H1 (cell line): ENCODE results near the gene P2RY14. TPM values are rescaled to one million over a fixed set of nuclear protein-coding genes. Genes with fewer than 3 reads are reported as not detected.

Source experiments
- CTCF ChIA-PET: fragments of 300-600 bp; sonication (Branson Sonifier 250); formaldehyde crosslinking; loops from one replicate; lab custom pipeline; 2021; ENCODE audit not compliant: partially characterized antibody; lab: Charles Lee
- POLR2A ChIA-PET: fragments of 300-600 bp; sonication (Branson Sonifier 250); formaldehyde crosslinking; loops from one replicate; lab custom pipeline; 2021; ENCODE audit warnings: inconsistent platforms; ENCODE audit not compliant: partially characterized antibody; lab: Charles Lee
- DNase-seq, 2 experiments: peaks; one replicate each; pipeline versions ENCODE4 v3.0.0 to v3.0.0-alpha.2; 2010 to 2022; ENCODE audit warnings: low spot score in 2 of 2, low read depth in 1 of 2, mixed read lengths in 1 of 2
- FAIRE-seq: peaks from 2 replicates; lab custom pipeline; 2011; peaks lifted over from hg19 to GRCh38; lab: Jason Lieb, UNC
- H2AFZ ChIP-seq: 2 replicates; pipeline ENCODE4 v1.8.1; 2012; ENCODE audit warnings: low read length, inconsistent platforms
- H2AK5ac ChIP-seq: 2 replicates; pipeline ENCODE4 v1.6.1; 2013; ENCODE audit warnings: low read depth, low read length
- H2BK120ac ChIP-seq: replicated peaks from 2 replicates; pipeline ENCODE3; 2013; ENCODE audit warnings: low read depth, low read length, inconsistent platforms
- H2BK12ac ChIP-seq: 2 replicates; pipeline ENCODE4 v1.6.1; 2013; ENCODE audit warnings: low read depth, low read length
- H2BK15ac ChIP-seq: 2 replicates; pipeline ENCODE4 v1.6.1; 2013; ENCODE audit warnings: low read length
- H2BK20ac ChIP-seq: 2 replicates; pipeline ENCODE4 v1.6.1; 2013; ENCODE audit warnings: low read length
- H2BK5ac ChIP-seq: 2 replicates; pipeline ENCODE4 v1.6.1; 2013; ENCODE audit warnings: low read depth, low read length
- H3K14ac ChIP-seq: 2 replicates; pipeline ENCODE4 v1.6.1; 2013; ENCODE audit warnings: inconsistent platforms; ENCODE audit not compliant: insufficient read length
- H3K18ac ChIP-seq: 2 replicates; pipeline ENCODE4 v1.6.1; 2013; ENCODE audit warnings: low read length; ENCODE audit errors: extremely low read depth
- H3K23ac ChIP-seq: 2 replicates; pipeline ENCODE4 v1.6.1; 2013; ENCODE audit warnings: inconsistent platforms; ENCODE audit not compliant: insufficient read length
- H3K23me2 ChIP-seq: 2 replicates; pipeline ENCODE4 v1.6.1; 2013; ENCODE audit warnings: low read depth, low read length
- H3K27ac ChIP-seq: 2 replicates; pipeline ENCODE4 v1.6.1; 2011; ENCODE audit warnings: low read depth, low read length, inconsistent platforms
- H3K27me3 ChIP-seq, 4 experiments: replicated peaks in 1 of 4; 1 replicate in 1 of 4; 2 replicates in 3 of 4; pipeline versions ENCODE4 v1.6.1 to v1.8.1; 2011 to 2013; ENCODE audit warnings: low read length in 3 of 4, mild to moderate bottlenecking in 3 of 4, inconsistent platforms in 2 of 4, mixed read lengths in 2 of 4, moderate library complexity in 1 of 4; ENCODE audit not compliant: control insufficient read depth in 3 of 4, insufficient read depth in 3 of 4; ENCODE audit errors: extremely low read depth in 1 of 4
- H3K36me3 ChIP-seq, 4 experiments: 2 replicates each; pipeline versions ENCODE4 v1.6.1 to v1.8.1; 2011 to 2013; ENCODE audit warnings: mild to moderate bottlenecking in 4 of 4, low read length in 3 of 4, moderate library complexity in 2 of 4, control low read depth in 1 of 4, inconsistent platforms in 1 of 4; ENCODE audit not compliant: insufficient read depth in 4 of 4, control insufficient read depth in 2 of 4
- H3K4ac ChIP-seq: replicated peaks from 2 replicates; pipeline ENCODE3; 2013; ENCODE audit warnings: low read length, low read depth, mixed read lengths, inconsistent platforms; ENCODE audit not compliant: insufficient read length
- H3K4me1 ChIP-seq, 4 experiments: replicated peaks in 1 of 4; 1 replicate in 1 of 4; 2 replicates in 3 of 4; pipeline versions ENCODE4 v1.6.1 to v1.8.1; 2011 to 2013; ENCODE audit warnings: low read length in 3 of 4, inconsistent platforms in 2 of 4, mixed read lengths in 1 of 4; ENCODE audit not compliant: insufficient read depth in 4 of 4, control insufficient read depth in 3 of 4
- H3K4me2 ChIP-seq, 2 experiments: 2 replicates each; pipeline versions ENCODE4 v1.6.1 to v1.8.1; 2011 to 2013; ENCODE audit warnings: low read depth in 2 of 2, low read length in 2 of 2, control low read depth in 1 of 2, inconsistent platforms in 1 of 2, mild to moderate bottlenecking in 1 of 2; ENCODE audit not compliant: insufficient read depth in 1 of 2
- H3K4me3 ChIP-seq, 4 experiments: fragments of 200-600, 300-600 bp in 1 of 4; sonication (generic), shearing (Covaris generic), sonication (Bioruptor Twin) in 1 of 4; 2 replicates each; pipeline versions ENCODE4 v1.5.1 to v1.8.1; 2011 to 2016; ENCODE audit warnings: low read length in 4 of 4, low read depth in 3 of 4, control low read depth in 2 of 4, inconsistent platforms in 2 of 4, mild to moderate bottlenecking in 2 of 4, mixed read lengths in 1 of 4, moderate library complexity in 1 of 4; ENCODE audit not compliant: insufficient read depth in 2 of 4; ENCODE audit errors: extremely low read depth in 1 of 4
- H3K56ac ChIP-seq: replicated peaks from 2 replicates; pipeline ENCODE3; 2013; ENCODE audit warnings: low read depth, mild to moderate bottlenecking, mixed read lengths, low read length, inconsistent platforms; ENCODE audit not compliant: insufficient read length
- H3K79me1 ChIP-seq: 2 replicates; pipeline ENCODE4 v1.6.1; 2013; ENCODE audit warnings: low read depth, low read length, control low read depth
- H3K79me2 ChIP-seq, 2 experiments: 2 replicates each; pipeline versions ENCODE4 v1.6.1 to v1.8.1; 2012 to 2013; ENCODE audit warnings: low read length in 2 of 2, mild to moderate bottlenecking in 2 of 2, inconsistent platforms in 1 of 2; ENCODE audit not compliant: insufficient read depth in 2 of 2, control insufficient read depth in 1 of 2
- H3K9ac ChIP-seq, 4 experiments: replicated peaks in 1 of 4; 1 replicate in 1 of 4; 2 replicates in 3 of 4; pipeline versions ENCODE4 v1.6.1 to v1.8.1; 2011 to 2013; ENCODE audit warnings: low read depth in 3 of 4, low read length in 3 of 4, control low read depth in 2 of 4, mild to moderate bottlenecking in 2 of 4, moderate library complexity in 2 of 4, inconsistent platforms in 1 of 4; ENCODE audit errors: extremely low read depth in 1 of 4
- H3K9me3 ChIP-seq, 2 experiments: 2 replicates each; pipeline versions ENCODE4 v1.6.1 to v1.8.1; 2012 to 2013; ENCODE audit warnings: mild to moderate bottlenecking in 2 of 2, moderate library complexity in 2 of 2, control low read depth in 1 of 2, inconsistent platforms in 1 of 2, low read depth in 1 of 2, low read length in 1 of 2, mixed read lengths in 1 of 2; ENCODE audit not compliant: insufficient read depth in 2 of 2
- H4K20me1 ChIP-seq, 2 experiments: replicated peaks in 1 of 2; 2 replicates each; pipeline versions ENCODE3 to v1.8.1; 2011 to 2013; ENCODE audit warnings: inconsistent platforms in 2 of 2, low read length in 2 of 2, mild to moderate bottlenecking in 1 of 2; ENCODE audit not compliant: insufficient read depth in 2 of 2, control insufficient read depth in 1 of 2
- H4K5ac ChIP-seq: 2 replicates; pipeline ENCODE4 v1.6.1; 2013; ENCODE audit warnings: low read length, low read depth, mixed read lengths, inconsistent platforms; ENCODE audit not compliant: insufficient read length
- H4K8ac ChIP-seq: 2 replicates; pipeline ENCODE4 v1.8.0; 2013; ENCODE audit warnings: mild to moderate bottlenecking, moderate library complexity, low read length, inconsistent platforms; ENCODE audit not compliant: insufficient read depth; ENCODE audit errors: extremely low read depth
- H4K91ac ChIP-seq: replicated peaks from 2 replicates; pipeline ENCODE3; 2013; ENCODE audit warnings: low read length, mixed read lengths, inconsistent platforms; ENCODE audit not compliant: insufficient read length
- ASH2L ChIP-seq: fragments of 200-600, 300-600 bp; sonication (generic); IDR thresholded peaks from one replicate; pipeline ENCODE4 v1.7.1; 2017; ENCODE audit warnings: low read length
- RAD21 ChIP-seq, 2 experiments: IDR thresholded peaks in 1 of 2; conservative IDR thresholded peaks in 1 of 2; 2 replicates each; pipeline ENCODE4 v1.6.1; 2011; ENCODE audit warnings: low read depth in 2 of 2, low read length in 2 of 2, improper control_type of control experiment in 1 of 2, inconsistent platforms in 1 of 2, mild to moderate bottlenecking in 1 of 2, moderate library complexity in 1 of 2
- SIX5 ChIP-seq: IDR thresholded peaks from 2 replicates; pipeline ENCODE4 v1.6.1; 2011; ENCODE audit warnings: mild to moderate bottlenecking, low read depth, low read length
- SP4 ChIP-seq: IDR thresholded peaks from 2 replicates; pipeline ENCODE4 v1.6.1; 2012; ENCODE audit warnings: low read length, inconsistent platforms
- TAF1 ChIP-seq: IDR thresholded peaks from 2 replicates; pipeline ENCODE4 v1.6.1; 2011; ENCODE audit warnings: mild to moderate bottlenecking, low read depth, low read length
- WGBS, 2 experiments: shearing (Covaris generic) in 1 of 2; methylation state at CpG; one replicate each; pipeline versions ENCODE4 v1.1.6 to v1.1.7; 2013 to 2015; ENCODE audit warnings: low lambda C conversion rate in 2 of 2, mixed read lengths in 2 of 2, inconsistent platforms in 1 of 2, low coverage in 1 of 2, missing lambda C conversion rate in 1 of 2; ENCODE audit not compliant: insufficient replicate concordance in 2 of 2, insufficient coverage in 1 of 2, insufficient read length in 1 of 2; ENCODE audit errors: extremely low coverage in 1 of 2, missing lambda C conversion rate in 1 of 2; 5-methylcytosine and 5-hydroxymethylcytosine counted together
- polyA plus RNA-seq, 7 experiments: library from polyadenylated mRNA; depleted of rRNA in 3 of 7; stranded (reverse) in 5 of 7; unstranded in 2 of 7; fragments of >200 nt in 5 of 7; fragments of 200-250 nt in 2 of 7; gene quantifications; 1 replicate in 5 of 7; 2 replicates in 1 of 7; 4 replicates in 1 of 7; pipeline versions ENCODE4 v1.2.1 to v1.2.3, GENCODE V29; 2011 to 2013; ENCODE audit warnings: missing spikeins in 2 of 7, mixed read lengths in 2 of 7
- total RNA-seq: library from RNA; stranded (reverse); fragmentation: NEBNext Ultra II Directional; extraction: Animal tissue kit (Norgen Biotek cat#: 25700); gene quantifications from 2 replicates; pipeline ENCODE4 v1.2.1, GENCODE V29; 2021

The P2RY14 gene
- total and polyA plus RNA-seq, 2 of the 8 experiments (the other 6 are each of a cell fraction or from before 2014, with no cell fraction given), result not detected

- Histone ChIP-seq H2BK120ac (no peak overlapping the region), H4K91ac (no peak overlapping the region), H3K27me3 (no peaks in the 10 kb centered on the region), H3K27ac (no peak overlapping the region), H3K9me3 (no peaks in the 10 kb centered on the region), H3K4ac (no peak overlapping the region), H3K79me2 (no peaks in the 10 kb centered on the region), H3K23ac (no peak overlapping the region), H3K4me2 (no peak overlapping the region), H2AK5ac (no peak overlapping the region), H3K14ac (no peak overlapping the region), H4K8ac (no peak overlapping the region), H2AFZ (no peak overlapping the region), H2BK20ac (no peak overlapping the region), H3K18ac (no peak overlapping the region), H3K36me3 (no peaks in the 10 kb centered on the region), H2BK15ac (no peak overlapping the region), H2BK5ac (no peak overlapping the region), H4K20me1 (no peaks in the 10 kb centered on the region), H4K5ac (no peak overlapping the region), H3K23me2 (no peaks in the 10 kb centered on the region), H3K56ac (no peak overlapping the region), H2BK12ac (no peak overlapping the region), H3K9ac (peak overlapping the region in 1 of 4 experiments; percentile 8; a peak in 1 of 7 replicates), H3K79me1 (no peaks in the 10 kb centered on the region), H3K4me3 (no peak overlapping the region), H3K4me1 (no peaks in the 10 kb centered on the region; a peak in 2 of 7 replicates)
- DNase-seq (no peak), FAIRE-seq (no peak)
- TF ChIP-seq SIX5, result no peak
- no peak for TF ChIP-seq TAF1
- no peak for TF ChIP-seq ASH2L
- TF ChIP-seq RAD21 (IDR thresholded peaks at IDR 0.05 in 1 of 2, conservative IDR thresholded peaks at IDR 0.05 in 1 of 2; ENCODE audit: low read depth in 2 of 2, low read length in 2 of 2), result peak in 1 of 2 experiments; percentile 6; a peak in 1 of 4 replicates
- no peak for TF ChIP-seq SP4
- WGBS, 2 experiments, result 41% methylated on average over 3 of the region's 3 CpGs; no CpG with 5 or more reads in 1 of the 2 experiments
- ChIA-PET POLR2A (no interaction called here), CTCF (interaction anchor here (0.7 to 3.3 kb wide), 24 partner anchors 9 to 510 kb away, joined by 3 to 16 read pairs (median 4); no protein-coding TSS in a partner anchor)
Measured at GRCh38 chr3:151327571-151328198, 49.3 kb upstream of the P2RY14 start.
